ENCODE data around the gene TSPAN3. TPM values are rescaled to one million over a fixed set of nuclear protein-coding genes. Genes with fewer than 3 reads are reported as not detected.

Gene TSPAN3
- total and polyA plus RNA-seq, 2 donors (not counting 1 experiment from before 2014, with no cell fraction given), result 109 to 130 TPM

DNA sequence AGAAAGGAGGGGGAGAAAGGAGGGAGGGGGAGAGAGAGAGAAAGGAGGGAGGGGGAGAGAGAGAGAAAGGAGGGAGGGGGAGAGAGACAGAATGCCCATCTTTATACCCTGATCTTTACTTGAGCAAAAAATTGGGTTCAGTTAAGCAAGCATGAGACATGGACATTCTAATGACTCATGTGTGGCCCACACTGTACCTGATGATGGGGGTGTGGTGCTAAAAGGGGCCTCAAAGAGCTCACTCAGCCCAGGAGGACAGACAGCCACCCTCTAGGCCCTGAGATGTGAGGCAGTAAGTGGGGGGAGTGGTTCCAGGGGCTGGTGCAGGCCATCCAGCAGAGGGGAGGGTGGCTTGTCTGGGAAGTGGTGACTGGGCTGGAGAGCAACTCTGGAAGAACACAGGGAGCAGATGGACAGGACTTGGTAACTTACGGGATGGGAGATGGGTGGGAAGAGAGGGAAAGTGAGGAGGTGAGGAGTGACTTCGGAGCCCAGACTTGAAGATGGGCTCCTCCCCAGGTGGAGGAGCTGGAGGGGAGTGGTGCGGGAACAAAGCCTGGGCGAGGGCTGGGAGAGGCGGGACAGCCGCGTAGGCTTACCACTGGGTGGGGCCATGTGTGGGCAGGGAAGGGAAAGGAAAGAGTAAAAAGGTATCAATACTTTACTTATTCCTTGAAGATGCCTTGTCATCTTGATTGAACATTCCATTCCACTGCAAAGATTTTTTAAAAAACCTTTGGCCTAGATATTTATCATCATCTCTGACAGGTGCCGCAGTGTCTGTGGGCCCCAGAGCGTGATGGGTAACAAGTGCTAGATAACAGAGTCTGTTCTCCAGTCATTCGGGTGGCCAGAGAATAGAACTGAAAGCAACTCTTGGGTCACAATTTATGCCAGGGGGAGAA lies 32.3 kb downstream of the TSPAN3 start:
- no peak overlapping the region for H2AFZ ChIP-seq (ENCODE audit: insufficient read depth, low read depth, low read length, poor library complexity, severe bottlenecking)
- Mint-ChIP-seq H3K27ac (peak overlapping the region; percentile 76), H3K9me3 (ENCODE audit: insufficient read depth) (no peaks in the 10 kb centered on the region), H3K4me1 (peaks cover 22% of the 10 kb centered on the region), H3K27me3 (no peaks in the 10 kb centered on the region), H3K4me3 (no peak overlapping the region)
- 83% methylated on average over 2 of the region's 10 CpGs for WGBS (ENCODE audit: insufficient coverage)
- H3K79me2 ChIP-seq (ENCODE audit: control insufficient read depth, insufficient read depth, low read length), result peaks cover 10% of the 10 kb centered on the region
- H3K4me2 ChIP-seq (replicated peaks; ENCODE audit: low read depth, low read length, poor library complexity, severe bottlenecking), result no peak overlapping the region
- intact Hi-C loops (cut with micrococcal nuclease), result no loop called here
- H3K9me3 ChIP-seq (ENCODE audit: control extremely low read depth in 1 of 3, control insufficient read depth in 2 of 3, insufficient read depth in 1 of 3, low read length in 2 of 3), result peaks cover 0 to 17% (median 0%) of the 10 kb centered on the region in 3 donors
- H3K4me1 ChIP-seq (ENCODE audit: control insufficient read depth in 2 of 2, insufficient read depth in 2 of 2, low read length in 2 of 2), result peaks cover 0 to 16% of the 10 kb centered on the region in 2 donors
- ChIA-PET CTCF (no interaction called here), POLR2A (no interaction called here)
- H3K4me3 ChIP-seq (ENCODE audit: control extremely low read depth in 1 of 5, extremely low read depth in 1 of 5, insufficient read depth in 1 of 5, low read depth in 2 of 5, low read length in 4 of 5), result no peak overlapping the region
- peaks cover 49% of the 10 kb centered on the region for H4K20me1 ChIP-seq (ENCODE audit: control insufficient read depth, insufficient read depth, low read length, poor library complexity, severe bottlenecking)
- ATAC-seq (ENCODE audit: low read depth) (no peak), DNase-seq (no peak)
- H3K9ac ChIP-seq (ENCODE audit: low read length), result no peak overlapping the region
- H3K27me3 ChIP-seq (replicated peaks in 1 of 4; ENCODE audit: control extremely low read depth in 1 of 4, control insufficient read depth in 3 of 4, insufficient read depth in 4 of 4, low read length in 3 of 4), result no peaks in the 10 kb centered on the region
- H3K27ac ChIP-seq (ENCODE audit: low read length in 2 of 2), result peak overlapping the region in 1 of 2 donors; percentile 51
- H3K36me3 ChIP-seq (replicated peaks in 1 of 2; ENCODE audit: control extremely low read depth in 1 of 2, control insufficient read depth in 1 of 2, extremely low read depth in 1 of 2, insufficient read depth in 2 of 2, low read length in 1 of 2), result peaks cover 4 to 67% of the 10 kb centered on the region in 2 experiments
- TF ChIP-seq, protein P1, sequence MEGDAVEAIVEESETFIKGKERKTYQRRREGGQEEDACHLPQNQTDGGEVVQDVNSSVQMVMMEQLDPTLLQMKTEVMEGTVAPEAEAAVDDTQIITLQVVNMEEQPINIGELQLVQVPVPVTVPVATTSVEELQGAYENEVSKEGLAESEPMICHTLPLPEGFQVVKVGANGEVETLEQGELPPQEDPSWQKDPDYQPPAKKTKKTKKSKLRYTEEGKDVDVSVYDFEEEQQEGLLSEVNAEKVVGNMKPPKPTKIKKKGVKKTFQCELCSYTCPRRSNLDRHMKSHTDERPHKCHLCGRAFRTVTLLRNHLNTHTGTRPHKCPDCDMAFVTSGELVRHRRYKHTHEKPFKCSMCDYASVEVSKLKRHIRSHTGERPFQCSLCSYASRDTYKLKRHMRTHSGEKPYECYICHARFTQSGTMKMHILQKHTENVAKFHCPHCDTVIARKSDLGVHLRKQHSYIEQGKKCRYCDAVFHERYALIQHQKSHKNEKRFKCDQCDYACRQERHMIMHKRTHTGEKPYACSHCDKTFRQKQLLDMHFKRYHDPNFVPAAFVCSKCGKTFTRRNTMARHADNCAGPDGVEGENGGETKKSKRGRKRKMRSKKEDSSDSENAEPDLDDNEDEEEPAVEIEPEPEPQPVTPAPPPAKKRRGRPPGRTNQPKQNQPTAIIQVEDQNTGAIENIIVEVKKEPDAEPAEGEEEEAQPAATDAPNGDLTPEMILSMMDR (IDR thresholded peaks at IDR 0.05), result no peak
- no peak for TF ChIP-seq EZH2 (IDR thresholded peaks at IDR 0.05; ENCODE audit: borderline replicate concordance, insufficient read depth, low read depth, low read length, poor library complexity, severe bottlenecking)

Data from B cell (primary cell).